ENCODE measurements around the gene TBP.
A peak's percentile ranks its signal among the peaks of the same experiment; 100 is the strongest.
"Not testable (repeated sequence)": the region's sequence is repeated elsewhere in the genome, so short reads cannot be mapped to it uniquely, and the experiment has no call there.

Gene TBP

GRCh38 chr6:170554013-170554795 is at the start of gene TBP:
TSS of gene TBP (plus strand) at chr6:170554369. CDS start at chr6:170557030, 2,661 bp downstream.
- DNase-seq (ENCODE audit: low spot score), result peak; percentile 97

DNA sequence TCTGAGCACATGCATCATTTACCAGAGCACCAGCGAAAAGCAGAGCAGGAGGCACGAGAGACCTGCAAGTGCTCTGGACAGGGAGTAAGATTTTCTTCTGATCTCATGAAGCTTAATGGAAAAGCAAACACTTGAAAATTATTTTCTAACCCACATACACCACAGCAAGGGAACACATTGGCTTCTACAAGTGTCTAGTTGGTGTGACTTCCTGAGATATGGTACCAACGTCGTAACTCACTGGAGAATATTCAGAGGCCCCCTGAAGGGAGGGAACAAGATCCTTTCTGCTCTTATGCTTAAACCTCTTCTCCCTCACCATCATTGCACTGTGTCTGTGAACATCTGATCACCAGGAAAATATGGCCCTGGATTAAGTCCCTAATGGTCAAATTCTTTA is 49.7 kb upstream of the TBP start:
- DNase-seq (ENCODE audit: low spot score), result no peak

DNA sequence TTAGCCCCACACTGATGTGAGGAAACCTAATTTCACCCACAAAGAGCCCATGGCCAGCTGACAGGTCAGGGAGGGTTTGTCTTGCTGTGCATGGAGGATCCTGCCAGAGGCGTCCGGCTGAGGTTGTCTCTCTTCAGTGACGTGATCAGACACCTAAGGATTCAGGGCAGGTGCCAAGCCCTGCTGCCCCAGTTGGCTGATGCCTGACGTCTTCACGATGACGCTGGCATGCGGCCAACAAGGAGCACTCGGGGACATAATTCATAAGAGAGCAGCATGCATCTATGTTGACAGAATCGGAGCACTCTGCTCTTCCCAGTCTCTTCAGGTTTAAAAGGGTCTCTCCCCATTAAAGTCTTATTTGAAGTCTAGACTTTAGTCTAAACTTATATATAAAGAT is 48.9 kb upstream of the TBP start:
- no peak for DNase-seq (ENCODE audit: low spot score)

DNA sequence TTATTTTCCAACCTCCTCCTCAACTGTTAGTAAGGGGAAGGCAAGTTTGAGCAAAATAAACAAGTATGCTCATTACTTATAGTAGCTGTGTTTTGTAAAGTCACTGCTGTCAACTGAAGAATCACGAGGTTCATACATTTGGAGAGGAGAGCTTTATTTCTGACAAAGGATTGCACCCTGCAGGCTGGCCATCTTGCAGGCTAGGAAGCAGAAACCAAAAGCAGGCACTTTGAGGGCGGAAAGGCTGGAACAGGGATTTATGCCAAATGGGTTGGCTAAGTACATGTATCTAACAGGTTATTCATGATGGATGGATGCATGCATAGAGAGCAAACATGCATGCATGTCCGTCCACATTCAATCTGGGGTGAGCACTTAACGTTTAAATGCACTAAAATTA is 47.7 kb upstream of the TBP start:
- DNase-seq (ENCODE audit: low spot score), result no peak

DNA sequence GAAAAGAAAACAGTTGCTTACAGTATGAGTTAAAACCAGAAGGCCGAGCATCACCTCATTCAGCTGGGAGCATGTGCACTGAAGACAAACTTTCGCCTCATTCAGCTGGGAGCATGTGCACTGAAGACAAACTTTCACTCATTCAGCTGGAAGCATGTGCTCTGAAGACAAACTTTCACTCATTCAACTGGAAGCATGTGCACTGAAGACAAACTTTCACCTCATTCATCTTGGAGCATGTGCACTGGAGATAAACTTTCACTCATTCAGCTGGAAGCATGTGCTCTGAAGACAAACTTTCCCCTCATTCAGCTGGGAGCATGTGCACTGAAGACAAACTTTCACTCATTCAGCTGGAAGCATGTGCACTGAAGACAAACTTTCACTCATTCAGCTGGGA is 46.4 kb upstream of the TBP start:
- not testable (repeated sequence) for DNase-seq (ENCODE audit: low spot score)

GRCh38 chr6:170508275-170508674 is 45.9 kb upstream of the TBP start:
- DNase-seq (ENCODE audit: low spot score), result not testable (repeated sequence)

- not testable (repeated sequence) for DNase-seq (ENCODE audit: low spot score)
Observed at GRCh38 chr6:170508892-170509722, 45.1 kb upstream of the TBP start.

DNA sequence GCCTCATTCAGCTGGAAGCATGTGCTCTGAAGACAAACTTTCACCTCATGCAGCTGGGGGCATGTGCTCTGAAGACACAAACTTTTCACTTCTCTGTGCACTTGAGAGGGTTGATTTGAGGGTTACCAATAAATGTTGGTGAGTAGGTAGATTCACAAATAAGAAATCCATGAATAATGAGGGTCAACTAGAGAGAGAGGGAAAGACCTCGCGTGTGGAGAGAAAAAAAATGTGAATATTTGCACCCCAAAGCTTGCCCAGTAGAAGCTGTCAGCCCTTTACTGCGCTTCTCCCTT is 44.5 kb upstream of the TBP start:
- no peak for DNase-seq (ENCODE audit: low spot score)

DNA sequence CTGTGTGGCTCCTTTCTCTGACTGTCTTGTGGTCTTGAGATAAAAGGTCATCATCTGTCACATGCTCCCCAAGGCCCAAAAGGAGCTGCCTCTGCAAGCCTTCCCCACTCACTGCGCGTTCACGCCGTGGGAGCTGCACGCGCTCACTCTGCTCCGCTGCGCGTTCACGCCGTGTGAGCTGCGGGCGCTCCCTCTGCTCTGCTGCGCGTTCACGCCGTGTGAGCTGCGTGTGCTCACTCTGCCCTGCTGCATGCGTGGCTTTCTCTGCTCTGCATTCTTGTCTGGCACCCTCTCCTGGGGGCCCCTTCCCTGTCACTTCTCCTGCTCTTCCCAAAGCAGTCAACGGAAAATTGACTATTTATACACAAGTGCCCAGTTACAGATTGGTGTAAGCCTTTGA is 43.5 kb upstream of the TBP start:
- DNase-seq (ENCODE audit: low spot score), result no peak

- no peak for DNase-seq (ENCODE audit: low spot score)
Observed at GRCh38 chr6:170512249-170512648, 41.9 kb upstream of the TBP start.

DNA sequence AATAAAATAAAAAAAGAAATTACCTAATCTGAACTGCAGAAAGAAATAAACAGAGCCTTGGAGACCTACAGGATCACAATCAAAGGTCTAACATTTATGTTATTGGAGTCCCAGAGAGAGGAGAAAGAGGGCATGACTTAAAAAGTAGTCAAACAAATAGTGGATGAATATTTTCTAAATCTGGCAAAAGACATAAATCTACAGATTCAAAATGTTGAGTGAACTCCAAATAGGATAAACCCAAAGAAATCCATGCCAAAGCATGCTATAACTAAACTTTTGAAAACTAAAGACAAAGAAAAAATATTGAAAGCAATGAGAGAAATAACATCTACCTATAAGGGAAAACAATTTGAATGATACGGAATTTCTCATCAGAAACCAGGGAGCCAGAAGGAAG is 39.3 kb upstream of the TBP start:
- no peak for DNase-seq (ENCODE audit: low spot score)

DNA sequence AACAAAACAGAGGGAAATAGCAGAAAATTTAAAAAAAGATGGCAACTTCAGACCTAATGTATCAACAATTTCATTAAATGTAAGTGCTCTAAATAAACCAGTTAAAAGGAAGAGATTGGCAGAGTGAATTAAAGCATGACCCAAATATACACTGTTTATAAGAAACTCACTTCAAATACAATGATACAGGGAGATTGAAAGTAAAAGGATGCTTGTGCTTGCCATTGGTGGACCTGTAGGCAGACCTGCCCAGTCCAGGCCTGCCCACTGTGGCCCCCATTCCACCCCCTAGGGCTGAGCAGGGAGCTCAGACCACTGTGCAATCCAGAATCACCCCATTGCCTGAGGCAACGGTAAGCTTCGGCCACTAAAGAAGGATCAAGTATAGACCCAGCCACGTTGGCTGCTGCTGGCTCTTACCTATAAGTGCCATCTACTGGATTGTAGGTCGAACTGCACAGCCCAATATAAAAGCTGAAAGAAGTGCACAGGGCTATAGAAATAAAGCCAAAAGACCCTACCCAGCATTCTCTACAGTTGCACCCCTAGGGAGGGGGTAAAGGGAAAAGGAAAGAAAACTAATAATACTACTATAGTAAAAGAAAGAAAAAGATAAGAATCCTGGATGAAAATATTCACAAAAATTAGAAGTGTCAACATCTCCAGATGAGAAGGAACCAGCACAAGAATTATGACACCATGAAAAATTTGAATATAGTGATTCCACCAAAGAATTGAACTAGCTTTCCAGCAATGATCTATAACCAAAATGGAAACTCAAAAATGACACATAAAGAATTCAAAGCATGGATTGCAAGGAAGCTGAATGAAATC is 37.2 kb upstream of the TBP start:
- DNase-seq (ENCODE audit: low spot score), result no peak

DNA sequence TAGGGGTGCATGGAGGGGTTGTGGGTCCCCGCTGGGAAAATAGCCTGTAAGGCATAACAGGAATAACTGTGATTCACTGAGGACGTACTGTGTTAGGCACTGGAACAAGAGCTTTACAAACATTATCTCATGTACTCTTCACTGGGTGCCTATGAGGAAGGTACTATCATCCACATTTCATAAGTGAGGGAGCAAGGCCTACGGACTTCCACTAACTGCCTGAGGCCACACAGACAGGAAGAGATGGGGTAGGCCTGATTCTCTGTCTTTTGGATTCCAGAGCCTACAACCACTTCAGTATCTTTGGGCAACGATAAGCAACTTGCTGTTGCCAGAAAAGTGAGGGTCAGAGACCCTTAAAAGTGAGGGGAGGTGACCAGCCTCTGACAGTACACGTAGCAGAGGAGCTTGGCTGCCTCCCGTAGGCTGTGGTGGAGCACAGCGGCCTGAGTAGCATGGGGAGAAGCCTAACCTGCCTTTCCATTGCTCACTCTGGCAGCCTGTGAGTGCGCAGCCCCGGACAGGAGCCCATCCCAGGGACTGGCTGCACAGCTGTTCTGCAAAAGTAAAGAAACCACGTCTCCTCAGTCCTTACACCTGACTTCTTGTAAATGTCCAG is 31.5 kb upstream of the TBP start:
- no peak for DNase-seq (ENCODE audit: low spot score)

DNA sequence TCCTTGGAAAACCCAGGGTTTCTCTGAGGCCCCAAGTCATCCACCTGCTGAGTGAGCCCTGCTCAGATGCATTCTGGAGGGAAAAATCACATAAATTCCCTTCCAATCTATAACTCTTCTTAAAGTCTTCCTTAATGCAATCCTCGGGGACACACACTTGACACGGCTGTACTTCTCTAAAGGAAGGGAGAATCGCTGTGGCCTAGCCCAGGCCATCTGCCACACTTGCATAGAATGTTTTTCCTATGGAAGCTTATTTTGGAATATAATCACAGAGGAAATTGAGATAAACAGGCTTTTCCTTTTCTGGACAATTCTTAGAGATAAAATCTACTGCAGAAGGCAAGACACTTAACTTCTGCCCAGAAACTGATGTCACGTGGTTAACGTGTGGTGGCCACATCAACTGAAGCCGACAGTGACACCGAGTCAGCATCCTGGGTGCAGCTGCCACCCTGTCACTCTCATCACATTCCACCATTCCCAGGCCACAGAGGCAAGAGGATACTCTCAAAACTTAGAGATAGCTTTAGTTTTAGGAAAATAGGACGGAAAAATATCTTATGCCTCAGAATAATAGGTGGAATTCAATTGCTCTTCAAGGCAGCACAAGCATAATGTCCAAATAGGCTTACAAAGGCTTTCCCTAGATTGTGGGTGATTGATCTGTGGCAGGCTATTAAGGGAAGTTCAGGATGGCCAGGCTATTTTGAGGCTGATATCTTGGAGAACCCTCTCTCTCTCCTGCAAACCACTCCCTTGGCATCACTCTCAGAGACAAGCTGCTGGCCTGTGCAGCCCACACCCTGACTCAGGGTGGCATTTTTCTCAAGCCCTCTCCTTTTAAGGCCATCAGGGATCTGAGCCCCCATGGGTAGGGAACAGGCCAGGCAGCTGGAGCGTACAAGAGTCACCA is 30.7 kb upstream of the TBP start:
- no peak for DNase-seq (ENCODE audit: low spot score)

DNA sequence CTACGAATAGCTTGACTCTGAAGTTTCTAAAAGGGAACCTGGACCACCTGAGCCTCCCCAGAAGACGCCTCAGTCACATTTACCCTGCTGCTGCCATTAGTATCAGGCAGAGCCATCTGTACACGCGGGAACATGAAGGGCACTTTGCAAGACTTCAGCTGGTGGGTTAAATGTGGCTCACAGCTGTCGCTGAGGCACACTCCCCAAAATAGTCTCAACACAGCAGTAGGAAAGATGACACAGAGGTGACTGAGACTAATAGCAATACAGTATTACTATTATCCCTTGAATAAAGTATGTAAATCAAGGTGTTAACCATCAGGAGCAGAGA is 30.0 kb upstream of the TBP start:
- DNase-seq (ENCODE audit: low spot score), result no peak

DNA sequence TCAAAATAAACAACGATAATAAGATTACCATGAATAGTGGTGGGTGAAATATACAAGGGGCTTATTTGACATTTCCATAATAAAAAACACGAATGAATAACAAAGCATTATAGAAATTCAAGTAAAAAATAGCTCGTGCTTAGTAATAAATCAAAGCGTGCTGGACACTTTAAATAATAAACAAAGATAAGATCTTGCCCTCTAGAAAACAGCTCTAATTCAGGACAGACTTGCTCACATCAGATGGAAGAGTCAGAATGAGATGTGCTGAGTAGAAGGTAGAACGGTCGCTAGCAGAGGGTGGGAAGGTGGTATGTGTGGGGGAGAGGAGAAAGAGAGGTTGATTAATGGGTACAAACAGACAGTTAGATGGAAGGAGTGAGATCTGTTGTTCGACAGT is 28.4 kb upstream of the TBP start:
- DNase-seq (ENCODE audit: low spot score), result no peak

GRCh38 chr6:170527995-170528394 is 26.2 kb upstream of the TBP start:
- DNase-seq (ENCODE audit: low spot score), result not testable (repeated sequence)

- peak; percentile 81 for DNase-seq (ENCODE audit: low spot score)
Observed at GRCh38 chr6:170529839-170530469, 24.2 kb upstream of the TBP start.

DNA sequence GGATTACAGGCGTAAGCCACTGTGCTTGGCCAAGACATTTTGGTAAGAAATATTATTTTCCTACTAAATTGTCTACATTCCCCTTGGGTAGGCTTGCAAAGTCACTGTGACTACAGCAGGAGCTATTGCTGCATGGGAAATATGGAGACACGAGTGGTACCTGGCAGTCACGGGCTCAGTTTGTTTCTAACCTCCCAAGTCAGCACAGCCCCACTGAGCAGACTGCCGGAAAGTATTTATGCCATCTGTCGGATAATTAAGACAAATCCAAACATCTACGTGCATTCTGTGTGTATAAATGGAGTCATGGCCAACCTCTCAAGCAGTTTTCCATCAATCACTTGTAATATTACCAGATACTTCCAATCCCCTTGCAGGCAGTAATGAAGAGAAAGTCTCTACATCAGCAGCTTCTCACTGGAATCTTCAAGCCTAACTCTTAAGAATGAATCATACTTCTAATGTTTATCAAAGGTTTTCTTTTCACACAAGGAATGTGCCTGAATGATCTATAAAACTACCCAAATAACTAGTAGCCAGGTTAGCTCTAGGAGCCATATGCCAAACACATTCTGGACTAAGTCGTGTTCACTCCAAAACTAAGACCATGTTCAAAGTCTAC is 21.2 kb upstream of the TBP start:
- no peak for DNase-seq (ENCODE audit: low spot score)

DNA sequence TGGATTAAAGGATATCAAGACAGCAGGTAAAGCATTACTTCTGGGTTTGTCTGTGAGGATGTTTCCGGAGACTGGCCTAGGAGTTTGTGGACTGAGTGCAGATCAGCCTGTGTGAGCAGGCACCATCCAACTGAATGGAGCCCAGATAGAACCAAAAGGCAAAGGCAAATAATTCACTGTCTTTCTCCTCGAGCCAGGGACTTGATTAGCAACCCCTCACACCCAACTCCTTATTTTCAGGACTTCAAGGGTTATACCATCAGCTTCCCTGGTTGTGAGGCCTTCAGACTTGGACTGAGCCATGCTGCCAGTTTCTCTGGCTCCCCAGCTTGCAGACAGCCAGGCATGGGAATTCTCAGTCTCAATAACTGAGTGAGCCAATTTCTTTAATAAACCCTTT is 20.4 kb upstream of the TBP start:
- no peak for DNase-seq (ENCODE audit: low spot score)
